Measurements from ENCODE around the gene FNBP1.

GRCh38 chr9:129929496-129930125 is 113.4 kb downstream of the FNBP1 start:
- no peak for TF ChIP-seq NFIC (IDR thresholded peaks at IDR 0.05; ENCODE audit: low read length)
- no peak for TF ChIP-seq NCOA2 (CRISPR knock-in tag; IDR thresholded peaks at IDR 0.05)
- no peak for TF ChIP-seq TFDP1 (CRISPR knock-in tag; IDR thresholded peaks at IDR 0.05; ENCODE audit: borderline replicate concordance)
- TF ChIP-seq RBM39 (IDR thresholded peaks at IDR 0.05; ENCODE audit: low read depth, low read length, poor library complexity, severe bottlenecking), result no peak
- no peak for TF ChIP-seq CTCF (CRISPR knock-in tag; IDR thresholded peaks at IDR 0.05)
- TF ChIP-seq HDAC1 (CRISPR knock-in tag; IDR thresholded peaks at IDR 0.05), result no peak
- no peak for TF ChIP-seq ATF3 (CRISPR knock-in tag; IDR thresholded peaks at IDR 0.05)
- no peak for TF ChIP-seq CREM (IDR thresholded peaks at IDR 0.05)
- no peak for TF ChIP-seq CREM (CRISPR knock-in tag; IDR thresholded peaks at IDR 0.05)
- no peak for TF ChIP-seq ATM (IDR thresholded peaks at IDR 0.05; ENCODE audit: borderline replicate concordance)
- no peak for TF ChIP-seq SMC3 (IDR thresholded peaks at IDR 0.05; ENCODE audit: low read length)
- no peak for TF ChIP-seq RAD51 (IDR thresholded peaks at IDR 0.05; ENCODE audit: borderline replicate concordance)
